GM21717 (cell line): Measurements from ENCODE around the gene GABPA.

Experiments used
- ATAC-seq: cut with Tn5 transposase; IDR thresholded peaks from one replicate; pipeline ENCODE4 v1.9.1; 2021; ENCODE audit warnings: mild to moderate bottlenecking, moderate library complexity; ENCODE audit not compliant: unreplicated experiment

The GABPA gene

GRCh38 chr21:25807191-25807590, 72.4 kb downstream of the GABPA start:
- ATAC-seq: no peak

DNA sequence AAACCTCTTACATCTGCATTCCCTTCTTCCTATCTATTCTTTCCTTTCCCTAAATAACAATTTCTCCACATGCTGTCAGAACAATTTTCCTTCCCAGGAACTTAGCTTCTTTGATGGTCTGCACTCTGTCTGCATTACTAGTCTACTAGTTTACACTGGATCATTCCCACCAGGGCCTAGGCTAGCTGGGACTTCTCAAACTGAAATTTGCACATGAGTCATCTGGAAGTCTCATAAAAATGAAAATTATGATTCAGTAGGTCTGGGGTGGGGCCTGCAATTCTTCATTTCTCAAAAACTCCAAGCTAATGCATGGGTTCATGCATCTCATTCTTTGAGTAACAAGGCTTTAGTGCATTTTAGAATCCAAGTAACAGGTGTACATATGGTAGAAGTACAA, 74.2 kb downstream of the GABPA start:
- no peak for ATAC-seq

DNA sequence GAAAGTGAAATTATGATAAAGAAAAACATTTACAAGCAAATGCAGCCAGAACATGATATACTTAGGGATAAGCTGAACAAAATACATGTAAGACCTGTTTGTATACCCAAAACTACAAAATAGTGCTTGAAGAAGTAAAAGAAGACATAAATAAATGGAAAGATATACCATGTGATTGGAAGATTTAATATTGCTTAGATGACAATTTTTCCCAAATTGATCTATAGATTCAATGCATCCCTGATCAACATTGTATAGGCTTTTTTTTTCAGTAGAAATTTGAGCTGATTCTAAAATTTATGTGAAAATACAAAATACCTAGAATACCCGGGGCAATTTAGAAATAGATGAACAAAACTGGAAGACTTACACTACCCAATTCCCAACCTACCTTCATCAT, 76.4 kb downstream of the GABPA start:
- ATAC-seq: no peak

GRCh38 chr21:25813917-25814316, 79.1 kb downstream of the GABPA start:
- no peak for ATAC-seq

DNA sequence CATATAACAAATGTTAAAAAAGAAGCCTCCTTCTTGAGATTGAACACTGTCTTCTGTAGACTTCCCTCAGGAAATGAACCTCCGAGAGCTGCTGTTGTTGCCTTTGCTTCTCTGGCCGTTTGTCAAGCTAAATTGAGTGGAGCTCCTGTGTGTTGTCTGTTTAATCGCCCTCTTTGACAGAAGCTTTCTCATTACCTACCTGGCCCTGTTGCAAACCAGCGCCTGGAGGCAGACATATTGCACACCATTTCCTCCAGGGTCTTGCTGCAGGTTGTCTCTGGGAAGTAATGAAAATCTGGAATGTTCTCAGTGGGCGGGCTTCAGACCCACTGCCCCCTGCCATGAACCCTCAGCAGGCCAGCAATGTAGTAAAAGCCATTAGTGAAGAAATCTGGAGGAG, 83.3 kb downstream of the GABPA start:
- no peak for ATAC-seq

DNA sequence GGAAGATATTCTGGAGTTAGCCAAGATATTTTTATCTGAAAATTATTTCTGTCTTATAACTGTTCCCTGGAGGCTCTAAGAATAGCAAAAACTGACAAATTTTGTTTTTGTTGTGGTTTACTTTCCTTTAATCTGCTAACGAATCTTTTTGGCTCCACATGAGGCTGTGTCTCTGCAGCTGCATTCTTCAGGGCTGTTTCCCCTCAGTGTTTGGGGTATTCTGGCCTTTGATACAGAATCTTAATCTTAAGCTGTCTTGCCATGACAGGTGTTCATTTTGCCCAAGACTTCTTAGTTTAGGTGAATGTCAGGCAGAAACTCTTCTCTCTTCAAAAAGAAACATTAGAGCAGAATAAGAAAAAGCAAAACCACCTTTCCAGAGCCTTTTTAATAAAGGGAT, 83.8 kb downstream of the GABPA start:
- no peak for ATAC-seq
